HepG2 (cell line): ENCODE measurements around the gene SHPK. TPM values are rescaled to one million over a fixed set of nuclear protein-coding genes. Genes with fewer than 3 reads are reported as not detected.

Experiments
- CBX1 ChIP-seq: IDR thresholded peaks from one replicate; pipeline ENCODE4 v1.6.1; 2016; ENCODE audit warnings: antibody characterized with exemption, low read depth
- KAT8 ChIP-seq: IDR thresholded peaks from 2 replicates; pipeline ENCODE4 v1.6.1; 2016; ENCODE audit warnings: missing genetic modification reagents, missing compliant biosample characterization
- KDM2A ChIP-seq: sonication (generic); formaldehyde crosslinking; IDR thresholded peaks from 2 replicates; pipeline ENCODE4 v1.4.0; 2020; ENCODE audit warnings: low read depth, missing genetic modification reagents, borderline replicate concordance
- KLF6 ChIP-seq: IDR thresholded peaks from 2 replicates; pipeline ENCODE4 v1.8.0; 2016; ENCODE audit warnings: missing biosample characterization, missing genetic modification reagents
- MTA3 ChIP-seq: sonication (generic); formaldehyde crosslinking; IDR thresholded peaks from 2 replicates; pipeline ENCODE4 v1.4.0; 2020; ENCODE audit warnings: missing genetic modification reagents
- RELA ChIP-seq: sonication (generic); formaldehyde crosslinking; IDR thresholded peaks from 2 replicates; pipeline ENCODE4 v1.4.0; 2020; ENCODE audit warnings: missing genetic modification reagents
- SIX1 ChIP-seq: sonication (generic); formaldehyde crosslinking; IDR thresholded peaks from 2 replicates; pipeline ENCODE4 v1.4.0; 2020; ENCODE audit warnings: missing genetic modification reagents, borderline replicate concordance
- SIX4 ChIP-seq: sonication (generic); formaldehyde crosslinking; IDR thresholded peaks from 2 replicates; pipeline ENCODE4 v1.4.0; 2020; ENCODE audit warnings: missing genetic modification reagents
- SOX13 ChIP-seq, 3 experiments: fragments of 450-650 bp in 1 of 3; sonication (generic) in 1 of 3; formaldehyde crosslinking in 1 of 3; IDR thresholded peaks in 2 of 3; conservative IDR thresholded peaks in 1 of 3; 2 replicates each; pipeline versions ENCODE4 v1.5.0 to v1.6.1; 2016 to 2020; ENCODE audit warnings: antibody characterized with exemption in 1 of 3, mild to moderate bottlenecking in 1 of 3, missing compliant biosample characterization in 1 of 3, missing genetic modification reagents in 1 of 3, moderate library complexity in 1 of 3
- WIZ ChIP-seq: sonication (generic); formaldehyde crosslinking; IDR thresholded peaks from 2 replicates; pipeline ENCODE4 v1.5.1; 2020; ENCODE audit warnings: mild to moderate bottlenecking, missing genetic modification reagents
- YY1 ChIP-seq: IDR thresholded peaks from 2 replicates; pipeline ENCODE4 v1.6.1; 2011; ENCODE audit warnings: low read length, low read depth, moderate library complexity, mild to moderate bottlenecking; ENCODE audit not compliant: insufficient read depth, insufficient replicate concordance
- ZNF431 ChIP-seq: sonication (generic); formaldehyde crosslinking; IDR thresholded peaks from 2 replicates; pipeline ENCODE4 v1.9.0; 2022; ENCODE audit warnings: missing genetic modification reagents, low read depth, mild to moderate bottlenecking, borderline replicate concordance
- ZNF543 ChIP-seq: sonication (generic); formaldehyde crosslinking; IDR thresholded peaks from 2 replicates; pipeline ENCODE4 v1.4.0; 2020; ENCODE audit warnings: mild to moderate bottlenecking, missing genetic modification reagents
- ZNF839 ChIP-seq: sonication (generic); formaldehyde crosslinking; IDR thresholded peaks from 2 replicates; pipeline ENCODE4 v1.4.0; 2020; ENCODE audit warnings: missing genetic modification reagents, mild to moderate bottlenecking, borderline replicate concordance
- polyA plus RNA-seq, 8 experiments: library from polyadenylated mRNA; depleted of rRNA in 3 of 8; stranded (reverse) in 7 of 8; unstranded in 1 of 8; fragments of >200 nt; fragmentation: Illumina TruSeq in 4 of 8; extraction: Trizol in 4 of 8; gene quantifications; 2 replicates each; pipeline versions ENCODE4 v1.2.1 to v1.2.3, GENCODE V29; 2011 to 2016; ENCODE audit warnings: low read depth in 4 of 8, missing spikeins in 1 of 8, mixed read lengths in 1 of 8; ENCODE audit not compliant: insufficient read depth in 1 of 8
- total RNA-seq, 5 experiments: library from RNA; depleted of rRNA; stranded (reverse); fragments of >200 nt; fragmentation: Illumina TruSeq; extraction: Trizol; gene quantifications; 2 replicates each; pipeline ENCODE4 v1.2.3, GENCODE V29; 2016; ENCODE audit warnings: low read depth in 1 of 5
- TF ChIP-seq, protein P1 (sequence below): sonication (generic); formaldehyde crosslinking; IDR thresholded peaks from 2 replicates; pipeline ENCODE4 v1.4.0; 2020; ENCODE audit warnings: mild to moderate bottlenecking, missing genetic modification reagents
- TF ChIP-seq, protein P2 (sequence below): sonication (generic); formaldehyde crosslinking; IDR thresholded peaks from 2 replicates; pipeline ENCODE4 v1.5.0; 2020; ENCODE audit warnings: missing genetic modification reagents, mild to moderate bottlenecking, borderline replicate concordance
- TF ChIP-seq, protein P3 (sequence below): sonication (generic); formaldehyde crosslinking; IDR thresholded peaks from 2 replicates; pipeline ENCODE4 v1.4.0; 2020; ENCODE audit warnings: low read depth, missing genetic modification reagents
- TF ChIP-seq, protein P4 (sequence below): IDR thresholded peaks from 2 replicates; pipeline ENCODE4 v1.6.1; 2016; ENCODE audit warnings: missing compliant biosample characterization, missing genetic modification reagents, borderline replicate concordance
- TF ChIP-seq, protein P5 (sequence below): sonication (generic); formaldehyde crosslinking; IDR thresholded peaks from 2 replicates; pipeline ENCODE4 v1.8.0; 2022; ENCODE audit warnings: mild to moderate bottlenecking, missing genetic modification reagents

The SHPK gene
- total and polyA plus RNA-seq, 2 of the 13 experiments (the other 11 are each of a cell fraction or from before 2014, with no cell fraction given): 16.2 to 30.9 TPM

DNA sequence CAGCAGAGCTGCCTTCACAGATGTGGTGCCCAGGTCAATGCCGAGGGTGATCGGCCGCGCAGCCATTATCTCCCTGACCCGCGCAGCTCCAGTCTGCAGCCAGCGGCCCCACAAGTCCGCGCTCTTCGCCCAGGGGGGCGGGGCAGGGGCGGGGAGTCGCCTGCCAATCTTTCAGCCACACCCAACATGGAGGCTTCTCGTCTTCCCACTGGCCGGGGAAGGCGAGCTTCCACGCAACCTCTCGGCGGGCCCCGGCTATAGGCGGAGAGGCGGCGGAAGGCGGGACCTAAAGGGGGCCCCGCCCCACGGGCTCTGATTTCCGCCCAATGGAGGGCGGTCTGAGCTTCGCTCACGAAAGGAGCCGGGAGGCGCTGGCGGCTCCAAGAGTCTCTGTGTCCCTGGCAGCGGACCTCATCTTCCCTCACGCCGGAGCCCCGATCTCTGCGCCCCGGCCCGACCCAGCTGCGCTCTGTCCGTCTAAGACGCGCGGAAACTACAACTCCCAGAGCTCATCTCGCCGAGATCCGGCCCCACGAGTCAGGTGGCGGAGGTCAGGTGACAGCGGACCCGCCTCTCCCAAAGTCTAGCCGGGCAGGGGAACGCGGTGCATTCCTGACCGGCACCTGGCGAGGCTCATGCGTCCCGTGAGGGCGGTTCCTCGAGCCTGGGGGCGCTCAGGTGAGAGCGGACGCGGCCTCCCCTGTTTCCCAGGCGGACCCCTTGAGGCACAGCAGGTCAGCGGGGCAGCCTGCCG, at the start of gene SHPK, which contains the start of gene CTNS (continued):
- TF ChIP-seq ZNF543 (CRISPR knock-in tag): 0 out of 2 replicates have a peak, but pooled peaks have one; percentile 20
- TF ChIP-seq, protein P1, sequence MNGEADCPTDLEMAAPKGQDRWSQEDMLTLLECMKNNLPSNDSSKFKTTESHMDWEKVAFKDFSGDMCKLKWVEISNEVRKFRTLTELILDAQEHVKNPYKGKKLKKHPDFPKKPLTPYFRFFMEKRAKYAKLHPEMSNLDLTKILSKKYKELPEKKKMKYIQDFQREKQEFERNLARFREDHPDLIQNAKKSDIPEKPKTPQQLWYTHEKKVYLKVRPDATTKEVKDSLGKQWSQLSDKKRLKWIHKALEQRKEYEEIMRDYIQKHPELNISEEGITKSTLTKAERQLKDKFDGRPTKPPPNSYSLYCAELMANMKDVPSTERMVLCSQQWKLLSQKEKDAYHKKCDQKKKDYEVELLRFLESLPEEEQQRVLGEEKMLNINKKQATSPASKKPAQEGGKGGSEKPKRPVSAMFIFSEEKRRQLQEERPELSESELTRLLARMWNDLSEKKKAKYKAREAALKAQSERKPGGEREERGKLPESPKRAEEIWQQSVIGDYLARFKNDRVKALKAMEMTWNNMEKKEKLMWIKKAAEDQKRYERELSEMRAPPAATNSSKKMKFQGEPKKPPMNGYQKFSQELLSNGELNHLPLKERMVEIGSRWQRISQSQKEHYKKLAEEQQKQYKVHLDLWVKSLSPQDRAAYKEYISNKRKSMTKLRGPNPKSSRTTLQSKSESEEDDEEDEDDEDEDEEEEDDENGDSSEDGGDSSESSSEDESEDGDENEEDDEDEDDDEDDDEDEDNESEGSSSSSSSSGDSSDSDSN (CRISPR knock-in tag): peak; percentile 83
- peak; percentile 86 for TF ChIP-seq YY1
- TF ChIP-seq SOX13 (IDR thresholded peaks at IDR 0.05): no peak
- peak in 1 of 2 experiments; percentile 30; a peak in 1 of 4 replicates for TF ChIP-seq SOX13 (CRISPR knock-in tag; conservative IDR thresholded peaks at IDR 0.05 in 1 of 2, IDR thresholded peaks at IDR 0.05 in 1 of 2)
- peak; percentile 90 for TF ChIP-seq KAT8 (CRISPR knock-in tag)
- no peak for TF ChIP-seq ZNF431
- TF ChIP-seq ZNF839: peak; percentile 45
- TF ChIP-seq RELA (CRISPR knock-in tag): peak; percentile 61; the same call in 1 of the 2 replicates
- TF ChIP-seq SIX4 (CRISPR knock-in tag): peak; percentile 53
- TF ChIP-seq, protein P2, sequence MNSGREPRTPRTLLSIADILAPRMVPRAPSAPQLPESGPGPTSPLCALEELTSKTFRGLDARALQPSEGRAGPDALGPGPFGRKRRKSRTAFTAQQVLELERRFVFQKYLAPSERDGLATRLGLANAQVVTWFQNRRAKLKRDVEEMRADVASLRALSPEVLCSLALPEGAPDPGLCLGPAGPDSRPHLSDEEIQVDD (CRISPR knock-in tag): peak; percentile 74; the same call in 1 of the 2 replicates
- TF ChIP-seq, protein P3, sequence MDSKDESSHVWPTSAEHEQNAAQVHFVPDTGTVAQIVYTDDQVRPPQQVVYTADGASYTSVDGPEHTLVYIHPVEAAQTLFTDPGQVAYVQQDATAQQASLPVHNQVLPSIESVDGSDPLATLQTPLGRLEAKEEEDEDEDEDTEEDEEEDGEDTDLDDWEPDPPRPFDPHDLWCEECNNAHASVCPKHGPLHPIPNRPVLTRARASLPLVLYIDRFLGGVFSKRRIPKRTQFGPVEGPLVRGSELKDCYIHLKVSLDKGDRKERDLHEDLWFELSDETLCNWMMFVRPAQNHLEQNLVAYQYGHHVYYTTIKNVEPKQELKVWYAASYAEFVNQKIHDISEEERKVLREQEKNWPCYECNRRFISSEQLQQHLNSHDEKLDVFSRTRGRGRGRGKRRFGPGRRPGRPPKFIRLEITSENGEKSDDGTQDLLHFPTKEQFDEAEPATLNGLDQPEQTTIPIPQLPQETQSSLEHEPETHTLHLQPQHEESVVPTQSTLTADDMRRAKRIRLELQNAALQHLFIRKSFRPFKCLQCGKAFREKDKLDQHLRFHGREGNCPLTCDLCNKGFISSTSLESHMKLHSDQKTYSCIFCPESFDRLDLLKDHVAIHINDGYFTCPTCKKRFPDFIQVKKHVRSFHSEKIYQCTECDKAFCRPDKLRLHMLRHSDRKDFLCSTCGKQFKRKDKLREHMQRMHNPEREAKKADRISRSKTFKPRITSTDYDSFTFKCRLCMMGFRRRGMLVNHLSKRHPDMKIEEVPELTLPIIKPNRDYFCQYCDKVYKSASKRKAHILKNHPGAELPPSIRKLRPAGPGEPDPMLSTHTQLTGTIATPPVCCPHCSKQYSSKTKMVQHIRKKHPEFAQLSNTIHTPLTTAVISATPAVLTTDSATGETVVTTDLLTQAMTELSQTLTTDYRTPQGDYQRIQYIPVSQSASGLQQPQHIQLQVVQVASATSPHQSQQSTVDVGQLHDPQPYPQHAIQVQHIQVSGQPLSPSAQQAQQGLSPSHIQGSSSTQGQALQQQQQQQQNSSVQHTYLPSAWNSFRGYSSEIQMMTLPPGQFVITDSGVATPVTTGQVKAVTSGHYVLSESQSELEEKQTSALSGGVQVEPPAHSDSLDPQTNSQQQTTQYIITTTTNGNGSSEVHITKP: no peak
- TF ChIP-seq SIX1 (CRISPR knock-in tag): peak; percentile 23; the same call in 1 of the 2 replicates
- TF ChIP-seq KLF6: 0 out of 2 replicates have a peak, but pooled peaks have one; percentile 12
- no peak for TF ChIP-seq WIZ (CRISPR knock-in tag)
- peak; percentile 69 for TF ChIP-seq KDM2A (CRISPR knock-in tag)
- TF ChIP-seq MTA3 (CRISPR knock-in tag): no peak
- TF ChIP-seq, protein P4, sequence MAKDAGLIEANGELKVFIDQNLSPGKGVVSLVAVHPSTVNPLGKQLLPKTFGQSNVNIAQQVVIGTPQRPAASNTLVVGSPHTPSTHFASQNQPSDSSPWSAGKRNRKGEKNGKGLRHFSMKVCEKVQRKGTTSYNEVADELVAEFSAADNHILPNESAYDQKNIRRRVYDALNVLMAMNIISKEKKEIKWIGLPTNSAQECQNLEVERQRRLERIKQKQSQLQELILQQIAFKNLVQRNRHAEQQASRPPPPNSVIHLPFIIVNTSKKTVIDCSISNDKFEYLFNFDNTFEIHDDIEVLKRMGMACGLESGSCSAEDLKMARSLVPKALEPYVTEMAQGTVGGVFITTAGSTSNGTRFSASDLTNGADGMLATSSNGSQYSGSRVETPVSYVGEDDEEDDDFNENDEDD (CRISPR knock-in tag): peak; percentile 80; the same call in 1 of the 2 replicates
- TF ChIP-seq CBX1: peak; percentile 55
- TF ChIP-seq, protein P5, sequence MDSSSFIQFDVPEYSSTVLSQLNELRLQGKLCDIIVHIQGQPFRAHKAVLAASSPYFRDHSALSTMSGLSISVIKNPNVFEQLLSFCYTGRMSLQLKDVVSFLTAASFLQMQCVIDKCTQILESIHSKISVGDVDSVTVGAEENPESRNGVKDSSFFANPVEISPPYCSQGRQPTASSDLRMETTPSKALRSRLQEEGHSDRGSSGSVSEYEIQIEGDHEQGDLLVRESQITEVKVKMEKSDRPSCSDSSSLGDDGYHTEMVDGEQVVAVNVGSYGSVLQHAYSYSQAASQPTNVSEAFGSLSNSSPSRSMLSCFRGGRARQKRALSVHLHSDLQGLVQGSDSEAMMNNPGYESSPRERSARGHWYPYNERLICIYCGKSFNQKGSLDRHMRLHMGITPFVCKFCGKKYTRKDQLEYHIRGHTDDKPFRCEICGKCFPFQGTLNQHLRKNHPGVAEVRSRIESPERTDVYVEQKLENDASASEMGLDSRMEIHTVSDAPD: peak; percentile 61; the same call in 1 of the 2 replicates
